RWPE1 (cell line): ENCODE results near the gene CHN2.
A peak's percentile ranks its signal among the peaks of the same experiment; 100 is the strongest.

Experiments used
- CTCF ChIA-PET: fragments of 350-600 bp; sonication (Branson Sonifier 250); formaldehyde crosslinking; extraction: SDS; loops from one replicate; lab custom pipeline; 2021; lab: Yijun Ruan, JAX
- POLR2A ChIA-PET: fragments of 400-600 bp; formaldehyde crosslinking; extraction: SDS; loops from one replicate; lab custom pipeline; 2020; ENCODE audit warnings: antibody characterized with exemption; ENCODE audit not compliant: low non-redundant PET; lab: Yijun Ruan, JAX
- DNase-seq: peaks from one replicate; pipeline ENCODE4 v3.0.0; 2012; ENCODE audit warnings: low spot score
- H3K27ac ChIP-seq: fragments of 450-650 bp; 2 replicates; pipeline ENCODE4 v1.5.1; 2017
- CTCF ChIP-seq: fragments of 450-650 bp; conservative IDR thresholded peaks from 2 replicates; pipeline ENCODE4 v1.5.1; 2017; ENCODE audit warnings: low read depth, mild to moderate bottlenecking

Gene CHN2

GRCh38 chr7:29304756-29305155 lies 110.2 kb downstream of the CHN2 start:
- TF ChIP-seq CTCF, result no peak
- DNase-seq, result no peak
- ChIA-PET POLR2A (interaction anchor here (0.5 kb wide), 1 partner anchor 8 kb away, joined by 3 read pairs; no protein-coding TSS in a partner anchor), CTCF (no interaction called here)
- H3K27ac ChIP-seq, result no peak overlapping the region

GRCh38 chr7:29306319-29306991 lies 111.9 kb downstream of the CHN2 start:
- no peak overlapping the region for H3K27ac ChIP-seq
- no peak for DNase-seq
- ChIA-PET POLR2A (no interaction called here), CTCF (no interaction called here)
- no peak for TF ChIP-seq CTCF

GRCh38 chr7:29308424-29308823 lies 113.8 kb downstream of the CHN2 start:
- no peak overlapping the region for H3K27ac ChIP-seq
- no peak for DNase-seq
- ChIA-PET POLR2A (no interaction called here), CTCF (interaction anchor here (1.0 kb wide), 1 partner anchor 25 kb away, joined by 5 read pairs; no protein-coding TSS in a partner anchor)
- no peak for TF ChIP-seq CTCF

- H3K27ac ChIP-seq, result no peak overlapping the region
- ChIA-PET POLR2A (no interaction called here), CTCF (interaction anchor here (0.6 to 0.7 kb wide), 2 partner anchors 26 to 382 kb away, joined by 3 to 4 read pairs; no protein-coding TSS in a partner anchor)
- TF ChIP-seq CTCF, result peak; percentile 27; the same call in 1 of the 2 replicates
- DNase-seq, result peak; percentile 38
Measured at GRCh38 chr7:29309041-29309854, 114.7 kb downstream of the CHN2 start.

GRCh38 chr7:29310625-29311024 lies 116.0 kb downstream of the CHN2 start:
- no peak for TF ChIP-seq CTCF
- ChIA-PET POLR2A (no interaction called here), CTCF (no interaction called here)
- DNase-seq, result no peak
- no peak overlapping the region for H3K27ac ChIP-seq

GRCh38 chr7:29311314-29311713 lies 116.7 kb downstream of the CHN2 start:
- no peak for TF ChIP-seq CTCF
- CTCF ChIA-PET, result no interaction called here
- POLR2A ChIA-PET, result no interaction called here
- H3K27ac ChIP-seq, result no peak overlapping the region
- DNase-seq, result no peak
